Esophagus squamous epithelium (tissue), 5 donors: ENCODE results near the gene NR2C2AP. TPM values are rescaled to one million over a fixed set of nuclear protein-coding genes. Genes with fewer than 3 reads are reported as not detected.
A peak's percentile ranks its signal among the peaks of the same experiment; 100 is the strongest.
"Not testable (repeated sequence)": the region's sequence is repeated elsewhere in the genome, so short reads cannot be mapped to it uniquely, and the experiment has no call there.

Experiments
- DNase-seq: peaks from one replicate; lab custom pipeline; 2025; lab: John Stamatoyannopoulos, UW
- H3K27ac ChIP-seq, 4 donors: fragments of 200-600 bp; sonication (generic); one replicate each; pipeline ENCODE4 v1.5.1; 2016 to 2019; ENCODE audit warnings: mild to moderate bottlenecking in 1 of 4
- H3K27me3 ChIP-seq, 4 donors: fragments of 200-600 bp; sonication (generic); 1 replicate in 3 of 4; 2 replicates in 1 of 4; pipeline versions ENCODE4 v1.5.1 to v1.6.0; 2017 to 2021; ENCODE audit warnings: antibody characterized with exemption in 1 of 4
- H3K36me3 ChIP-seq, 3 donors: fragments of 200-600 bp; sonication (generic); one replicate each; pipeline ENCODE4 v1.5.1; 2016 to 2019
- H3K4me1 ChIP-seq, 3 donors: fragments of 200-600 bp; sonication (generic); one replicate each; pipeline ENCODE4 v1.5.1; 2017 to 2019
- H3K4me3 ChIP-seq, 4 donors: fragments of 200-600 bp; sonication (generic); 1 replicate in 3 of 4; 2 replicates in 1 of 4; pipeline ENCODE4 v1.5.1; 2016 to 2019; ENCODE audit warnings: mild to moderate bottlenecking in 2 of 4, moderate library complexity in 1 of 4
- H3K9me3 ChIP-seq, 3 donors: fragments of 200-600 bp; sonication (generic); one replicate each; pipeline ENCODE4 v1.5.1; 2016 to 2019
- CTCF ChIP-seq, 6 experiments: fragments of 450-650 bp in 4 of 6; fragments of 200-600 bp in 2 of 6; sonication (generic) in 2 of 6; IDR thresholded peaks; one replicate each; pipeline ENCODE4 v1.5.1; 2016 to 2019; ENCODE audit warnings: antibody characterized with exemption in 6 of 6, mild to moderate bottlenecking in 4 of 6, moderate library complexity in 4 of 6
- POLR2A ChIP-seq, 4 donors: fragments of 450-650 bp; IDR thresholded peaks; one replicate each; pipeline ENCODE4 v1.6.1; 2017; ENCODE audit warnings: antibody characterized with exemption in 4 of 4, mild to moderate bottlenecking in 4 of 4, moderate library complexity in 3 of 4
- WGBS, 2 donors: methylation state at CpG; one replicate each; pipeline ENCODE4 v1.1.5; 2018; 5-methylcytosine and 5-hydroxymethylcytosine counted together
- intact Hi-C: fragments of 100-400 bp; cut with DNase I; formaldehyde crosslinking; loops from one replicate; pipeline ENCODE4 v1.15.0; 2022
- total RNA-seq, 4 donors: library from RNA; depleted of rRNA; stranded (reverse); fragments of >200 nt; gene quantifications; one replicate each; pipeline ENCODE4 v1.1.0, GENCODE V29; 2016
- donor health status: DM: yes; HTN: yes; CAD: no.

Gene NR2C2AP
- total RNA-seq, 4 donors from 2014 or later, result 8.8 to 22.9 (median 13.0) TPM

- no peaks in the 10 kb centered on the region for H3K4me1 ChIP-seq
- H3K4me3 ChIP-seq, result no peak overlapping the region
- 90 to 92% methylated on average over 5 to 6 of the region's 8 CpGs for WGBS, 2 donors
- no peak overlapping the region for H3K27ac ChIP-seq
- H3K36me3 ChIP-seq, result peaks cover 0 to 66% (median 4%) of the 10 kb centered on the region in 3 donors
- intact Hi-C loops, result no loop called here
- H3K27me3 ChIP-seq, result no peaks in the 10 kb centered on the region
- TF ChIP-seq CTCF (IDR thresholded peaks at IDR 0.05) (no peak), POLR2A (IDR thresholded peaks at IDR 0.05) (no peak)
- no peaks in the 10 kb centered on the region for H3K9me3 ChIP-seq
- DNase-seq, result no peak
Measured at GRCh38 chr19:19176950-19177349, 26.3 kb downstream of the NR2C2AP start.

- H3K9me3 ChIP-seq, H3K27me3 ChIP-seq, DNase-seq, H3K4me3 ChIP-seq, intact Hi-C loops, H3K27ac ChIP-seq: not testable (repeated sequence)
- peaks cover 0 to 16% (median 13%) of the 10 kb centered on the region in 3 donors for H3K4me1 ChIP-seq
- H3K36me3 ChIP-seq, result peaks cover 0 to 29% (median 0%) of the 10 kb centered on the region in 3 donors
- 72 to 85% methylated on average over 5 of the region's 5 CpGs for WGBS, 2 donors
Measured at GRCh38 chr19:19173243-19173642, 30.0 kb downstream of the NR2C2AP start.

GRCh38 chr19:19171821-19172532 is 31.2 kb downstream of the NR2C2AP start:
- TF ChIP-seq CTCF (IDR thresholded peaks at IDR 0.05) (no peak), POLR2A (IDR thresholded peaks at IDR 0.05) (no peak)
- Histone ChIP-seq H3K27ac (no peak overlapping the region), H3K27me3 (no peaks in the 10 kb centered on the region), H3K36me3 (peaks cover 0 to 17% (median 0%) of the 10 kb centered on the region in 3 donors), H3K4me3 (no peak overlapping the region), H3K9me3 (no peaks in the 10 kb centered on the region), H3K4me1 (peaks cover 0 to 16% (median 13%) of the 10 kb centered on the region in 3 donors)
- 63 to 95% methylated on average over 3 to 5 of the region's 8 CpGs for WGBS, 2 donors
- intact Hi-C loops, result no loop called here
- no peak for DNase-seq

GRCh38 chr19:19170873-19171672 is 32.1 kb downstream of the NR2C2AP start:
- Histone ChIP-seq H3K4me1 (peaks cover 0 to 16% (median 13%) of the 10 kb centered on the region in 3 donors), H3K4me3 (no peak overlapping the region), H3K27me3 (no peaks in the 10 kb centered on the region), H3K36me3 (peaks cover 0 to 8% (median 0%) of the 10 kb centered on the region in 3 donors), H3K9me3 (no peaks in the 10 kb centered on the region), H3K27ac (no peak overlapping the region)
- 61 to 90% methylated on average over 4 to 5 of the region's 6 CpGs for WGBS, 2 donors
- TF ChIP-seq POLR2A (IDR thresholded peaks at IDR 0.05) (no peak), CTCF (IDR thresholded peaks at IDR 0.05) (no peak)
- intact Hi-C loops, result no loop called here
- DNase-seq, result no peak

GRCh38 chr19:19170053-19170872 is 33.0 kb downstream of the NR2C2AP start, which contains the start of gene MEF2B:
TSS of gene MEF2B (minus strand) at chr19:19170263. CDS start at chr19:19150735, 19,528 bp downstream.
- H3K4me3 ChIP-seq, result peak within 1 kb of the TSS in 3 of 4 donors; percentile 15 to 58 (median 27)
- DNase-seq, result peak; percentile 45
- no peaks in the 10 kb centered on the region for H3K9me3 ChIP-seq
- no peaks in the 10 kb centered on the region for H3K36me3 ChIP-seq
- intact Hi-C loops, result no loop called here
- H3K27me3 ChIP-seq, result no peaks in the 10 kb centered on the region
- TF ChIP-seq POLR2A (IDR thresholded peaks at IDR 0.05) (peak in 1 of 4 donors; percentile 57), CTCF (IDR thresholded peaks at IDR 0.05) (no peak)
- 25% methylated on average over 8 of the region's 56 CpGs; no CpG with 5 or more reads in 1 of the 2 donors for WGBS, 2 donors
- H3K27ac ChIP-seq, result no peak within 1 kb of the TSS
- H3K4me1 ChIP-seq, result peaks cover 0 to 16% (median 13%) of the 10 kb centered on the region in 3 donors
